Neural cell (in vitro differentiated cells): ENCODE results near the gene ARFGAP3. TPM values are rescaled to one million over a fixed set of nuclear protein-coding genes. Genes with fewer than 3 reads are reported as not detected.
"Not testable (repeated sequence)": the region's sequence is repeated elsewhere in the genome, so short reads cannot be mapped to it uniquely, and the experiment has no call there.

Source experiments
- H2AFZ ChIP-seq: fragments of 200-600, 300-800 bp; sonication (generic), shearing (Covaris generic); 2 replicates; pipeline ENCODE4 v1.6.0; 2014; ENCODE audit warnings: low read depth, mild to moderate bottlenecking, antibody characterized with exemption, low read length, moderate library complexity
- H3F3A ChIP-seq: fragments of 200-600 bp; shearing (Covaris generic); 2 replicates; pipeline ENCODE4 v1.6.1; 2016; ENCODE audit warnings: mild to moderate bottlenecking, moderate library complexity, mixed read lengths, antibody characterized with exemption, low read length; ENCODE audit not compliant: insufficient read depth, poor library complexity, severe bottlenecking
- H3K27ac ChIP-seq: fragments of 200-600, 300-800 bp; sonication (generic), shearing (Covaris generic); 2 replicates; pipeline ENCODE4 v1.5.1; 2014; ENCODE audit warnings: mild to moderate bottlenecking, low read length, moderate library complexity
- H3K27me3 ChIP-seq: fragments of 300-800, 200-600 bp; sonication (generic), shearing (Covaris generic); 2 replicates; pipeline ENCODE4 v1.6.0; 2014; ENCODE audit warnings: mild to moderate bottlenecking, low read depth, low read length, moderate library complexity; ENCODE audit not compliant: insufficient read depth
- H3K36me3 ChIP-seq: fragments of 300-800, 200-600 bp; sonication (generic), shearing (Covaris generic); 2 replicates; pipeline ENCODE4 v1.5.1; 2014; ENCODE audit warnings: mild to moderate bottlenecking, antibody characterized with exemption, low read length, moderate library complexity; ENCODE audit not compliant: insufficient read depth
- H3K4me2 ChIP-seq: fragments of 300-800, 200-600 bp; sonication (generic), shearing (Covaris generic); 2 replicates; pipeline ENCODE4 v1.6.0; 2014; ENCODE audit warnings: mild to moderate bottlenecking, low read length
- H3K4me3 ChIP-seq: fragments of 300-800, 200-600 bp; sonication (generic), shearing (Covaris generic); 2 replicates; pipeline ENCODE4 v1.5.1; 2014; ENCODE audit warnings: mild to moderate bottlenecking, low read length, moderate library complexity
- H3K79me2 ChIP-seq: fragments of 200-600 bp; shearing (Covaris generic); replicated peaks from 2 replicates; pipeline ENCODE4 v1.6.0; 2014; ENCODE audit warnings: mild to moderate bottlenecking, low read length, moderate library complexity; ENCODE audit not compliant: insufficient read depth
- H3K9ac ChIP-seq: fragments of 300-800, 200-600 bp; sonication (generic), shearing (Covaris generic); 2 replicates; pipeline ENCODE4 v1.6.1; 2016; ENCODE audit warnings: mild to moderate bottlenecking, low read length, mixed read lengths
- H3K9me2 ChIP-seq: fragments of 200-600 bp; shearing (Covaris generic); 2 replicates; pipeline ENCODE4 v1.6.1; 2016; ENCODE audit warnings: mild to moderate bottlenecking, low read length, mixed read lengths; ENCODE audit not compliant: insufficient read depth
- H3K9me3 ChIP-seq: fragments of 200-600, 300-800 bp; sonication (generic), shearing (Covaris generic); 2 replicates; pipeline ENCODE4 v1.6.1; 2016; ENCODE audit warnings: mild to moderate bottlenecking, mixed run types, low read length, moderate library complexity, mixed read lengths
- H4K20me1 ChIP-seq: fragments of 200-600 bp; shearing (Covaris generic); 2 replicates; pipeline ENCODE4 v1.6.1; 2016; ENCODE audit warnings: mild to moderate bottlenecking, mixed run types; ENCODE audit not compliant: insufficient read depth
- EP300 ChIP-seq: fragments of 450-650 bp; conservative IDR thresholded peaks from 2 replicates; pipeline ENCODE4 v1.6.1; 2014; ENCODE audit warnings: antibody characterized with exemption, mild to moderate bottlenecking, moderate library complexity; ENCODE audit not compliant: poor library complexity, severe bottlenecking
- EZH2 ChIP-seq: fragments of 200-600, 300-800 bp; shearing (Covaris generic), sonication (generic); IDR thresholded peaks from 2 replicates; pipeline ENCODE4 v1.6.1; 2014; ENCODE audit warnings: antibody characterized with exemption, low read length, borderline replicate concordance, mild to moderate bottlenecking; ENCODE audit not compliant: insufficient read depth, poor library complexity, severe bottlenecking
- MXI1 ChIP-seq: fragments of 450-650 bp; conservative IDR thresholded peaks from 2 replicates; pipeline ENCODE4 v1.6.1; 2014; ENCODE audit warnings: antibody characterized with exemption, mild to moderate bottlenecking; ENCODE audit not compliant: poor library complexity, severe bottlenecking
- POLR2AphosphoS5 ChIP-seq: IDR thresholded peaks from 2 replicates; pipeline ENCODE4 v1.6.1; 2012
- RAD21 ChIP-seq: fragments of 450-650 bp; conservative IDR thresholded peaks from 2 replicates; pipeline ENCODE4 v1.6.1; 2014; ENCODE audit warnings: antibody characterized with exemption, mild to moderate bottlenecking, moderate library complexity
- SMC3 ChIP-seq: fragments of 450-650 bp; conservative IDR thresholded peaks from 2 replicates; pipeline ENCODE4 v1.6.1; 2014; ENCODE audit warnings: antibody characterized with exemption, mild to moderate bottlenecking, moderate library complexity; ENCODE audit not compliant: poor library complexity
- TAF1 ChIP-seq: IDR thresholded peaks from 2 replicates; pipeline ENCODE4 v1.6.1; 2012; ENCODE audit warnings: low read depth
- polyA plus RNA-seq: library from polyadenylated mRNA; depleted of rRNA; stranded (reverse); fragments of >200 nt; gene quantifications from 2 replicates; pipeline ENCODE4 v1.2.3, GENCODE V29; 2014
- TF ChIP-seq, protein P1 (sequence below): fragments of 450-650 bp; IDR thresholded peaks from 2 replicates; pipeline ENCODE4 v1.5.1; 2014; ENCODE audit warnings: antibody characterized with exemption, mild to moderate bottlenecking, moderate library complexity; ENCODE audit not compliant: poor library complexity, severe bottlenecking
- TF ChIP-seq, protein P2 (sequence below): IDR thresholded peaks from 2 replicates; pipeline ENCODE4 v1.6.1; 2012; ENCODE audit warnings: borderline replicate concordance

The ARFGAP3 gene
- polyA plus RNA-seq, 1 donor from 2014 or later: 80.7 TPM

DNA sequence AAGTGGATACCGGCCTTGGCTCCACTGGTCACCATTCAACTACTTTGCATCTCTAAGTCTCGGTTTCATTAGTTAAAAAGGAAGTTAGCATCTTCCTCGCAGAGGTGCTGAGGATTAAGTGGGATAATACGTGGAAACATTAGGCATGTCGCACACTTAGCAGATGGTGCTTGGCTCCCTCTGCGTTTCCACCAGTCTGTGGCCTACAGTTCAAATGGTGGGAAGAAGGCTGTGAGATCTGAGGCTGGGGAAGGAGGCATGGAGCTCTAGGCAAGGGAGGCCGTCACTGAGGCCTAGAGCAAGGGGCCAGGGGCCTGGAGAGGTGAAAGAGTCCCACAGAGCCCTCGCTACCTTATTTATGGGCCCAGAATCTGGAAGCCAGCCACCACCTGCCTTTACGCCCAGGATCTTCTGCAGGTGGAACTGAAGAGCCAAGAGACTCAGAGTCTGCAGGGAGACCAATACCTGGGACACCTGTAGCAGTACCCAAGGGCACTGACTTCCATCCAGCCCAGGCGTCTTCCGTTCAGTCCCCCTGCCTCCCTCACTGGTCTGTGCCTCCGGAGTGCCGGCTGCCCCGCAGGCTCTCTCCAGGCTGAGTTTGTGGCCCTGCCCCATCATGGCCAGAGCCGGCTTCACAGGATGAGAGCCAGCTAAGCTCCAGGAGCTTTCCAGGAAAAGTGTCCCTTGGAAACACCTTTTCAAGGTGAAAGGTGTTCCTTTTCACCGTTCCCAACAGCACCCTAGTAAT is 70.3 kb downstream of the ARFGAP3 start (continued):
- TF ChIP-seq, protein P1, sequence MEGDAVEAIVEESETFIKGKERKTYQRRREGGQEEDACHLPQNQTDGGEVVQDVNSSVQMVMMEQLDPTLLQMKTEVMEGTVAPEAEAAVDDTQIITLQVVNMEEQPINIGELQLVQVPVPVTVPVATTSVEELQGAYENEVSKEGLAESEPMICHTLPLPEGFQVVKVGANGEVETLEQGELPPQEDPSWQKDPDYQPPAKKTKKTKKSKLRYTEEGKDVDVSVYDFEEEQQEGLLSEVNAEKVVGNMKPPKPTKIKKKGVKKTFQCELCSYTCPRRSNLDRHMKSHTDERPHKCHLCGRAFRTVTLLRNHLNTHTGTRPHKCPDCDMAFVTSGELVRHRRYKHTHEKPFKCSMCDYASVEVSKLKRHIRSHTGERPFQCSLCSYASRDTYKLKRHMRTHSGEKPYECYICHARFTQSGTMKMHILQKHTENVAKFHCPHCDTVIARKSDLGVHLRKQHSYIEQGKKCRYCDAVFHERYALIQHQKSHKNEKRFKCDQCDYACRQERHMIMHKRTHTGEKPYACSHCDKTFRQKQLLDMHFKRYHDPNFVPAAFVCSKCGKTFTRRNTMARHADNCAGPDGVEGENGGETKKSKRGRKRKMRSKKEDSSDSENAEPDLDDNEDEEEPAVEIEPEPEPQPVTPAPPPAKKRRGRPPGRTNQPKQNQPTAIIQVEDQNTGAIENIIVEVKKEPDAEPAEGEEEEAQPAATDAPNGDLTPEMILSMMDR: no peak

GRCh38 chr22:42785706-42786499 is 71.2 kb downstream of the ARFGAP3 start:
- Histone ChIP-seq H2AFZ (no peak overlapping the region), H3F3A (no peaks in the 10 kb centered on the region), H4K20me1 (no peaks in the 10 kb centered on the region), H3K27me3 (no peaks in the 10 kb centered on the region), H3K4me3 (no peak overlapping the region), H3K27ac (no peak overlapping the region), H3K9me3 (no peaks in the 10 kb centered on the region), H3K9ac (no peak overlapping the region), H3K9me2 (no peaks in the 10 kb centered on the region), H3K36me3 (no peaks in the 10 kb centered on the region), H3K4me2 (no peak overlapping the region), H3K79me2 (no peaks in the 10 kb centered on the region)
- TF ChIP-seq MXI1 (no peak), EP300 (no peak), TAF1 (no peak), EZH2 (no peak), SMC3 (no peak), RAD21 (no peak), POLR2AphosphoS5 (no peak)
- TF ChIP-seq, protein P2, sequence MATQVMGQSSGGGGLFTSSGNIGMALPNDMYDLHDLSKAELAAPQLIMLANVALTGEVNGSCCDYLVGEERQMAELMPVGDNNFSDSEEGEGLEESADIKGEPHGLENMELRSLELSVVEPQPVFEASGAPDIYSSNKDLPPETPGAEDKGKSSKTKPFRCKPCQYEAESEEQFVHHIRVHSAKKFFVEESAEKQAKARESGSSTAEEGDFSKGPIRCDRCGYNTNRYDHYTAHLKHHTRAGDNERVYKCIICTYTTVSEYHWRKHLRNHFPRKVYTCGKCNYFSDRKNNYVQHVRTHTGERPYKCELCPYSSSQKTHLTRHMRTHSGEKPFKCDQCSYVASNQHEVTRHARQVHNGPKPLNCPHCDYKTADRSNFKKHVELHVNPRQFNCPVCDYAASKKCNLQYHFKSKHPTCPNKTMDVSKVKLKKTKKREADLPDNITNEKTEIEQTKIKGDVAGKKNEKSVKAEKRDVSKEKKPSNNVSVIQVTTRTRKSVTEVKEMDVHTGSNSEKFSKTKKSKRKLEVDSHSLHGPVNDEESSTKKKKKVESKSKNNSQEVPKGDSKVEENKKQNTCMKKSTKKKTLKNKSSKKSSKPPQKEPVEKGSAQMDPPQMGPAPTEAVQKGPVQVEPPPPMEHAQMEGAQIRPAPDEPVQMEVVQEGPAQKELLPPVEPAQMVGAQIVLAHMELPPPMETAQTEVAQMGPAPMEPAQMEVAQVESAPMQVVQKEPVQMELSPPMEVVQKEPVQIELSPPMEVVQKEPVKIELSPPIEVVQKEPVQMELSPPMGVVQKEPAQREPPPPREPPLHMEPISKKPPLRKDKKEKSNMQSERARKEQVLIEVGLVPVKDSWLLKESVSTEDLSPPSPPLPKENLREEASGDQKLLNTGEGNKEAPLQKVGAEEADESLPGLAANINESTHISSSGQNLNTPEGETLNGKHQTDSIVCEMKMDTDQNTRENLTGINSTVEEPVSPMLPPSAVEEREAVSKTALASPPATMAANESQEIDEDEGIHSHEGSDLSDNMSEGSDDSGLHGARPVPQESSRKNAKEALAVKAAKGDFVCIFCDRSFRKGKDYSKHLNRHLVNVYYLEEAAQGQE: no peak
- TF ChIP-seq, protein P1: no peak

DNA sequence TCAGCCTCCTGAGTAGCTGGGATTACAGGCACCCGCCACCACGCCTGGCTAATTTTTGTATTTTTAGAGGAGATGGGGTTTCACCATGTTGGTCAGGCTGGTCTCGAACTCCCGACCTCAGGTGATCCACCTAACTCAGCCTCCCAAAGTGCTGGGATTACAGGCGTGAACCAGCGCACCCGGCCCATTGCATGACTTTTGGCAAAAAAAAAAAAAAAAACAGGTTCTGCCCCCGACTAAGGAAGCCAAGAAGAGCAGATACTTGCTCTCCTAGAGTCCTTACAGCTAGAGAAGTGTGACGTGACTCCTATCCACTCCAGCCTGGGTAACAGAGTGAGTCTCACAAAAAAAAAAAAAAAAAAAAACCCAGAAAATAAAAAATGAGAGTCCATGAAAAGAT is 74.8 kb downstream of the ARFGAP3 start:
- H4K20me1 ChIP-seq, H3K9ac ChIP-seq, H3K36me3 ChIP-seq, H2AFZ ChIP-seq, H3K4me2 ChIP-seq, H3F3A ChIP-seq, H3K27ac ChIP-seq, H3K4me3 ChIP-seq, H3K27me3 ChIP-seq, H3K79me2 ChIP-seq, H3K9me3 ChIP-seq, H3K9me2 ChIP-seq: not testable (repeated sequence)
